Upper lobe of left lung (tissue), 6 donors: Measurements from ENCODE around the gene C1D. TPM values are rescaled to one million over a fixed set of nuclear protein-coding genes. Genes with fewer than 3 reads are reported as not detected.

Experiments used
- ATAC-seq, 2 donors: fragments of 200-7000 bp; cut with Tn5 transposase; one replicate each; pipeline ENCODE4 v1.9.1; 2022; ENCODE audit warnings: mild to moderate bottlenecking in 2 of 2, moderate library complexity in 2 of 2; ENCODE audit not compliant: low FRiP score in 2 of 2
- DNase-seq, 2 donors: peaks; one replicate each; pipeline ENCODE4 v3.0.0-alpha.2; 2019 to 2020
- H3K27ac ChIP-seq, 4 donors: fragments of 200-600 bp; sonication (generic); one replicate each; pipeline ENCODE4 v1.5.1; 2016 to 2019
- H3K27me3 ChIP-seq, 4 donors: fragments of 200-600 bp; sonication (generic); one replicate each; pipeline ENCODE4 v1.5.1; 2017 to 2019
- H3K36me3 ChIP-seq, 4 donors: fragments of 200-600 bp; sonication (generic); one replicate each; pipeline ENCODE4 v1.5.1; 2016 to 2019
- H3K4me1 ChIP-seq, 4 donors: fragments of 200-600 bp; sonication (generic); one replicate each; pipeline ENCODE4 v1.5.1; 2018 to 2019
- H3K4me3 ChIP-seq, 4 donors: fragments of 200-600 bp; sonication (generic); one replicate each; pipeline ENCODE4 v1.5.1; 2017 to 2019; ENCODE audit warnings: mild to moderate bottlenecking in 2 of 4, moderate library complexity in 1 of 4
- H3K9me3 ChIP-seq, 4 donors: fragments of 200-600 bp; sonication (generic); one replicate each; pipeline ENCODE4 v1.5.1; 2018 to 2019
- EP300 ChIP-seq, 4 donors: sonication (generic); formaldehyde crosslinking; IDR thresholded peaks; one replicate each; pipeline ENCODE4 v1.5.1; 2017; ENCODE audit warnings: antibody characterized with exemption in 4 of 4, control low read depth in 2 of 4
- POLR2A ChIP-seq, 4 donors: fragments of 450-650 bp; IDR thresholded peaks; one replicate each; pipeline ENCODE4 v1.5.1; 2016 to 2017; ENCODE audit warnings: antibody characterized with exemption in 4 of 4, mild to moderate bottlenecking in 2 of 4
- POLR2AphosphoS5 ChIP-seq, 2 donors: sonication (generic); formaldehyde crosslinking; IDR thresholded peaks; one replicate each; pipeline ENCODE4 v1.5.1; 2017; ENCODE audit warnings: antibody characterized with exemption in 2 of 2
- WGBS, 2 donors: methylation state at CpG; one replicate each; pipeline ENCODE4 v1.1.5; 2017 to 2018; 5-methylcytosine and 5-hydroxymethylcytosine counted together
- total RNA-seq, 6 donors: library from RNA; depleted of rRNA in 4 of 6; stranded (reverse); fragments of >200 nt in 4 of 6; gene quantifications; one replicate each; pipeline versions ENCODE4 v1.1.0 to v1.2.1, GENCODE V29; 2016 to 2021
- TF ChIP-seq, protein P1 (sequence below), 6 experiments: fragments of 450-650 bp in 4 of 6; fragments of 200-600 bp in 2 of 6; sonication (generic) in 2 of 6; IDR thresholded peaks; one replicate each; pipeline ENCODE4 v1.5.1; 2016 to 2019; ENCODE audit warnings: antibody characterized with exemption in 6 of 6
- donor health status: DM: no; HTN: no; CAD: no; lungs with moderate emphysema.
- donor health status: DM: no; HTN: yes; CAD: no; lungs with severe emphysema.

C1D gene
- total RNA-seq, 6 donors from 2014 or later: 3.3 to 59.5 (median 22.0) TPM

DNA sequence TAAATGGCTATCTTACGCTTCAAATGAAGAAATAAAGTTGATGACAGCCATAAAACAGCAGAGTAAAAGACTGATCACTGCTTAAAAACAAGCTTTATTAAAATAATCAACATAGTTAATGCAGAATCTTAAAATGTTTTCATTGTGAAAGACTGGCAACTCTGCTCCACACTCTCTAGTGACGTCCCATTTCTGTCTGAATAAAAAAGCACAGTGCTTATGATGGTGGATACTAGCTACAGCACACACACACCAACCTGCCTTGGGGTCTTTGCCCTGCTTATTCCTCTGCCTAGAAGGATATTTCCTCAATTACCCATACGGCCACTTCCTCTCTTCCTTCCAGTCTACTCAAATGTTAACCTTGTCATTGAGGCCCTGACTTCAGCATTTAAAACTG is 19.1 kb downstream of the C1D start:
- Histone ChIP-seq H3K4me1 (no peaks in the 10 kb centered on the region), H3K9me3 (no peaks in the 10 kb centered on the region), H3K27ac (no peak overlapping the region), H3K27me3 (no peaks in the 10 kb centered on the region), H3K4me3 (no peak overlapping the region), H3K36me3 (peaks cover 0 to 21% (median 2%) of the 10 kb centered on the region in 4 donors)
- DNase-seq (no peak), ATAC-seq (no peak)
- WGBS, 2 donors: 79 to 89% methylated on average over 3 of the region's 3 CpGs
- TF ChIP-seq EP300 (IDR thresholded peaks at IDR 0.05) (no peak), POLR2A (IDR thresholded peaks at IDR 0.05) (no peak), POLR2AphosphoS5 (IDR thresholded peaks at IDR 0.05) (no peak)
- TF ChIP-seq, protein P1, sequence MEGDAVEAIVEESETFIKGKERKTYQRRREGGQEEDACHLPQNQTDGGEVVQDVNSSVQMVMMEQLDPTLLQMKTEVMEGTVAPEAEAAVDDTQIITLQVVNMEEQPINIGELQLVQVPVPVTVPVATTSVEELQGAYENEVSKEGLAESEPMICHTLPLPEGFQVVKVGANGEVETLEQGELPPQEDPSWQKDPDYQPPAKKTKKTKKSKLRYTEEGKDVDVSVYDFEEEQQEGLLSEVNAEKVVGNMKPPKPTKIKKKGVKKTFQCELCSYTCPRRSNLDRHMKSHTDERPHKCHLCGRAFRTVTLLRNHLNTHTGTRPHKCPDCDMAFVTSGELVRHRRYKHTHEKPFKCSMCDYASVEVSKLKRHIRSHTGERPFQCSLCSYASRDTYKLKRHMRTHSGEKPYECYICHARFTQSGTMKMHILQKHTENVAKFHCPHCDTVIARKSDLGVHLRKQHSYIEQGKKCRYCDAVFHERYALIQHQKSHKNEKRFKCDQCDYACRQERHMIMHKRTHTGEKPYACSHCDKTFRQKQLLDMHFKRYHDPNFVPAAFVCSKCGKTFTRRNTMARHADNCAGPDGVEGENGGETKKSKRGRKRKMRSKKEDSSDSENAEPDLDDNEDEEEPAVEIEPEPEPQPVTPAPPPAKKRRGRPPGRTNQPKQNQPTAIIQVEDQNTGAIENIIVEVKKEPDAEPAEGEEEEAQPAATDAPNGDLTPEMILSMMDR (IDR thresholded peaks at IDR 0.05): no peak

- no peak overlapping the region for H3K27ac ChIP-seq
- H3K4me1 ChIP-seq: no peaks in the 10 kb centered on the region
- DNase-seq (no peak), ATAC-seq (no peak)
- TF ChIP-seq EP300 (IDR thresholded peaks at IDR 0.05): no peak
- TF ChIP-seq, protein P1 (IDR thresholded peaks at IDR 0.05): no peak
- no peak for TF ChIP-seq POLR2A (IDR thresholded peaks at IDR 0.05)
- TF ChIP-seq POLR2AphosphoS5 (IDR thresholded peaks at IDR 0.05): no peak
- no peaks in the 10 kb centered on the region for H3K27me3 ChIP-seq
- H3K9me3 ChIP-seq: no peaks in the 10 kb centered on the region
- peaks cover 0 to 21% (median 2%) of the 10 kb centered on the region in 4 donors for H3K36me3 ChIP-seq
- H3K4me3 ChIP-seq: no peak overlapping the region
- WGBS, 2 donors: 96% methylated on average over 5 of the region's 5 CpGs
Measured at GRCh38 chr2:68043032-68043431, 19.8 kb downstream of the C1D start.

DNA sequence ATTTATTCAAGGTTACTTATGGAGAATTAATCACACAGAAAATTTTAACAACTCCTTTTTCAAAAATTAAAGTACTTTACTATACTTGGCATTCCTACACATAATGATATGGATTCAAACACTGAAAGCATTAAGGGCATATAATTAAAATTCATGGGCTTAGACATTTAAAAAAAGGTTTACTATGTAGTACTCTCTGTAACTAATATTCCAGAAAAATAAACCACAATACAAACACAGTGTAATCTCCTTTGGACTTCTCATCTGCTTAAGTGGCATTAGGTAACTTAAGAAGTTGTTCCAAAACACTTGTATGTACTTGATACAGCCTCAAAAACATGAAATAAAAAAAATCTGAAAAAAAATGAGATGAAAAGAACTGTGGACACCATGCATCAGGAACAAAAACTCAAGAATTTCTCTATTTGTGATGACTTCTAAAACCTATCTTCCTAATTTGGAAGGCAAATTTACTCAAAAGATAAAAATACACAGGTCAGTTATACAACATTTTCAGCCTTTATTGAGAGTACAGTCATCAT is 21.0 kb downstream of the C1D start:
- no peak overlapping the region for H3K4me3 ChIP-seq
- no peaks in the 10 kb centered on the region for H3K4me1 ChIP-seq
- H3K36me3 ChIP-seq: peaks cover 0 to 19% (median 2%) of the 10 kb centered on the region in 4 donors
- DNase-seq (no peak), ATAC-seq (no peak)
- H3K9me3 ChIP-seq: no peaks in the 10 kb centered on the region
- TF ChIP-seq POLR2AphosphoS5 (IDR thresholded peaks at IDR 0.05): no peak
- TF ChIP-seq, protein P1 (IDR thresholded peaks at IDR 0.05): no peak
- TF ChIP-seq EP300 (IDR thresholded peaks at IDR 0.05): no peak
- TF ChIP-seq POLR2A (IDR thresholded peaks at IDR 0.05): no peak
- no peaks in the 10 kb centered on the region for H3K27me3 ChIP-seq
- no peak overlapping the region for H3K27ac ChIP-seq

- Histone ChIP-seq H3K36me3 (peaks cover 0 to 11% (median 0%) of the 10 kb centered on the region in 4 donors), H3K27ac (no peak overlapping the region), H3K27me3 (no peaks in the 10 kb centered on the region), H3K9me3 (no peaks in the 10 kb centered on the region), H3K4me3 (no peak overlapping the region), H3K4me1 (no peaks in the 10 kb centered on the region)
- TF ChIP-seq EP300 (IDR thresholded peaks at IDR 0.05) (no peak), POLR2AphosphoS5 (IDR thresholded peaks at IDR 0.05) (no peak), POLR2A (IDR thresholded peaks at IDR 0.05) (no peak)
- TF ChIP-seq, protein P1 (IDR thresholded peaks at IDR 0.05): no peak
- ATAC-seq (no peak), DNase-seq (no peak)
- 83 to 87% methylated on average over 3 of the region's 3 CpGs for WGBS, 2 donors
Measured at GRCh38 chr2:68040078-68040477, 22.7 kb downstream of the C1D start.

DNA sequence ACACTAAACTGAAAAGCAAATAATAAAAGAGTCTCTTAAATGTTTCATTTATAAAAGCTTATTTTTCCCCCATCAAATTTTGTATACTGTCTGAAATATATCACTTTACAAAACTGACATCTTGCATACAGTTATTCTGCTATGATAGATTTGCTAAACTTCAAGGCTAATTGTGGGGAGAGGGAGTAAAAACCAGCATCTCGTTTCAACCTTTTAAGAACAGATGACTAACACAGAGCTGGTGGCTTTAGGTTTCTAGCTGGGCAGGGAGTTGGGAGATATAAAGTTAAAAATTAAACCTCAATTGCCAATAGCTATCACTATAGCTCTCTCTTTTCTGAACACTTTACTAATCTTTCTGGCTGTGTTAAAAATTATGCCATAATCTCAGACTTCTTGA is 23.5 kb downstream of the C1D start:
- 52 to 68% methylated on average over 1 of the region's 1 CpG for WGBS, 2 donors
- H3K36me3 ChIP-seq: peaks cover 0 to 11% (median 0%) of the 10 kb centered on the region in 4 donors

More for the DNA sequence above, 23.5 kb downstream of the C1D start:
- TF ChIP-seq POLR2AphosphoS5 (IDR thresholded peaks at IDR 0.05): no peak
- TF ChIP-seq, protein P1 (IDR thresholded peaks at IDR 0.05): no peak
- TF ChIP-seq EP300 (IDR thresholded peaks at IDR 0.05): no peak
- no peak for TF ChIP-seq POLR2A (IDR thresholded peaks at IDR 0.05)
- DNase-seq (no peak), ATAC-seq (no peak)
- H3K27me3 ChIP-seq: no peaks in the 10 kb centered on the region
- H3K4me3 ChIP-seq: no peak overlapping the region
- H3K4me1 ChIP-seq: no peaks in the 10 kb centered on the region
- H3K27ac ChIP-seq: no peak overlapping the region
- no peaks in the 10 kb centered on the region for H3K9me3 ChIP-seq
